NCI-H510A treated with DMSO at 0.1 percent for 48 hours (cell line): ENCODE data around the gene ODAD4.
"Not testable (repeated sequence)": the region's sequence is repeated elsewhere in the genome, so short reads cannot be mapped to it uniquely, and the experiment has no call there.

Experiments
- DNase-seq: peaks from one replicate; lab custom pipeline; 2025; lab: John Stamatoyannopoulos, UW

ODAD4 gene

DNA sequence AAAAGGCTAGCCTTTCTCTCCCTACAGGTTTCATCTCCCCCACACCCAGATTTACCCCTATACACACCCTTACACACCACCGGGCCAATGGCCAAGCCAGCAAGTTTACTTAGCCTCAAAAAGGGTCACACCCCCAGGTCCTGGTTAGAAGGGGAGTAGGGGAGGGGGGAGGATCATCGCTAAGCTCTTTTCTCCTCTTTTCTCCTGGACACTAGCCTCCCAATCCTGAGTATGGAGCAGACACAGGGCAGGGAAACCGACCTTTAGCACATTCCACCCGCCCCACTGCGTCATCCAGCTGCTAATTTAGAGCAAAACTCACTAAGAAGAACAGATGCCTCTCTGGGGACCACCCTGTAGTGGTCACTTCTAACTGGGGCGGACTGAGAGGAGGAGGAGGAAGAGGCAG, 16.1 kb upstream of the ODAD4 start:
- DNase-seq: no peak

DNA sequence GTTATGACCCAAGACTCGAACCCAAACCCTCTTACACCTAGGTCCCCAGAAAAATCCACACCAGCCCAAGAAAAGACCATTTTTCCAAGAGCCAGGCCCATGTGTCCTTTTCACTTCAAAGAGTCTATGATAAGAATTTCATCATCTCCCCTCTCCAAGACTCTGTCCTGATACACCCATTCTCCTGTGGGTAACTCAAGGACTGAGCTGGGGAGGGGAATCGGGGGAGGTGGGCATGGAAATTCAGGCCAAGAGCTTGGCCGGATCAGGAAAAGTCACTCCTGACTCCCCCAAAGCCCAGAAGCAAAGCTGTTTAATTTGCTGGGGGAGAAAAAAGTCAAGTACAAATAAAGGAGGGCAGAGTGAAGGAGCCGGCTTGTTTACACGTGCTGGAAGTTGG, 15.4 kb upstream of the ODAD4 start:
- no peak for DNase-seq

DNA sequence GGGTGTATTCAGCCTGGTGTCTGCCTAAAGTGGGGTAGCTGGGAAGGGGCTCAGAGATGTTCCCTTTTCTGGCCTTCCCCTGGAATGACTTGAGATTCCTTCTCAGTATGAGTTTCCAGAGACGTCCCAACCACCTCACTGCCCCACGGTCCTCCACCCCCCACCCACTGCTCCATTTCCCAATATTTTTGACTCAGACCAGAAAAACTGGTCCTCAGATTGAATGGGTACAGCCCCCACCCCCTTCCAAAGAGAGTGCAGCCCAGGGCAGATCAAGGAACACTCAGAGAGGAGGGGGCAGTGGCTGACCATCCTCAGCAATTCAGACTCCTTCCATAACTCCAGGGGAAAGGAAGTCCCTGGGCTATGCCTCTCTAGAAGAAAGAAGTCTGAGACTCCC, 14.9 kb upstream of the ODAD4 start:
- no peak for DNase-seq

DNA sequence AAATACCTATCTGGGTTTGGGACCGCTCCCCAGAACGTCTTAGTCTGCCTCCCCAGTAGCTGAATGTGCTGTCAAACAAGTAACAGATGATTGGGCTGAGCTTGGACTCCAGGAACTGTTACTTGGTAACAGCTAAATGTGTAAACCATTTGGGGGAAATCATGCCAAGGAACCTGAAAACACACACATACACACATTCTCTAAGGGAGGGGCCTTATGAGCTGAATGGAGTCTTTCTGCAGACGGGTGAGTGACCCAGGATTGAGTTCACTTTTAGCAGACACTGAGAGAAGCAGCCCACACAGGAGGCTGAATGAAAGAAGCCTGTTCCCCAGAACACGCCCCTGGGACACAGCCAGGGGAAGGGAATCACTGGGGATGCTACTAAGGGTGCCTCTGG, 13.2 kb upstream of the ODAD4 start:
- DNase-seq: no peak

DNA sequence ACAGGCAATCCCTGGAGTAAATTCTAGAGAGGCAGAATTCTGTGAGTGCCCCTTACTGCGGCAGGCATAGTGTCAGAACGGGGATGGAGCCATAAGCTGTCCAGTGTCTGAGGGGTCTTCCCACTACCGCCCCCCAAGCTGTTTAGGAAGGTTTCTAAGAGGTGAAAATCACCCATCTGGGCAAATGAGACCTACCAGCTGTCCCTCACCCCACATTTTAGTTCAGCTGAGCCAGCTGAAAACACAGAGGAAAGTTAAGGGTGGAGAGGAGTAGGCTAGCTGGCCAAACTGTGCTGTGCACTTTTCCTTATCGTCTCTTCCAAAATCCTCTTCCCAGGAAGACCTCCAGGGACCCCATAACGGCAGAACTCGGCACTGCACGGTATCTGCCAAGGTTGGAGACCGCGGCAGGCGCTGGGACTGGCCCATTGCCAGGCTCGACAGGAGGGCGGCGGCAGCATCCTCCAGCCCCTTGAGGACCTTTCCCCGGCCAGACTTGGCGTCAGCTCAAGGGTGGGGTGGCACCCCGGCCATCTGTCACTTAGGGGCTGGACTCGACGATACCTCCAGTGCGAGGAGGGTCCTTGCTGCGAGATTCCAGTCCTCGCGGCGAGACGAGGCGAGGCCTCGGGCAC, 12.6 kb upstream of the ODAD4 start:
- peak; percentile 17 for DNase-seq

DNA sequence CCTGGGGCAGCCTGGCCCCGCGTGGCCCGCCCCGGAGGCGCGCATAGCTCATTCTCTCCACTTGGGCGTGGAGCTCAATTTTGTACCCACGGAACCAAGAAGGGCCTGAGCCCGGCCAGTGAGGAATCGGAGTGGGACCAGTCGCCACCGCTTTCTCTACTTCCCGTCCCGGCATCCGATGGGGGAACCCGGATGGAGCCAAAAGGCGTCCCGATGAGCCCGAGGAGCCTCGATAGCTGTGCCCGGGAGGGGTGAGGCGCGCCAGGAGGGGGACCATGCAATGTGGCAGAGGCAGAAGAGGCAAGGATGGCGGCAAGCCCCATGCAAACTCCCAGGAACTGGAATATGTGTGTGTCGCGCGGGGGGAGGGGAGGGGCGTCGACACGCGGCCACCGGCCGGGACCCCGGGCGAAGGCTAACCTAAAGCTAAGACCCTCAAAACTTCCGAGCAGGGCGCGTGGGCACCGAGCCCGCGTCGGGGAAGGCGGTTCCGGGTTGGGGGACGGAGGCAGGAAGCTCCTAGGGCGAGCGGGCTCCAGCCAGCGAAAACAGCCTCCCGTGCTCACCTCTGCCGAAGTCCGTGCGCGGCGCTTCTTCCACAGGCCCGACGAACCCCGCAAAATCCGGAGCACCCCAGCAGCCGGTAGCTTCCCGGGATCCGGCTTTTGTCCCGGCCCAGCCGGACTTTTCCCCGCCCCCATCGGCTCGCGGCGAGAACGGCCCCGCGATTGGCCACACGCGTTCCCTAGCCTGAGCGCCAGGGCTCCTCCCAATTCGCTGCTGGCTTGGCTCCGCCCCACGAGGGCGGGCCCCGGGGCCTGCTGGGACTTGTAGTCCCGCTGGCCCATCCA, 11.9 kb upstream of the ODAD4 start, which contains the start of gene ACLY:
ACLY (minus strand) TSS at position 638 of the 851 bp plus-strand sequence. CDS start 5,078 bp downstream, outside the sequence.
- peak; percentile 98 for DNase-seq

DNA sequence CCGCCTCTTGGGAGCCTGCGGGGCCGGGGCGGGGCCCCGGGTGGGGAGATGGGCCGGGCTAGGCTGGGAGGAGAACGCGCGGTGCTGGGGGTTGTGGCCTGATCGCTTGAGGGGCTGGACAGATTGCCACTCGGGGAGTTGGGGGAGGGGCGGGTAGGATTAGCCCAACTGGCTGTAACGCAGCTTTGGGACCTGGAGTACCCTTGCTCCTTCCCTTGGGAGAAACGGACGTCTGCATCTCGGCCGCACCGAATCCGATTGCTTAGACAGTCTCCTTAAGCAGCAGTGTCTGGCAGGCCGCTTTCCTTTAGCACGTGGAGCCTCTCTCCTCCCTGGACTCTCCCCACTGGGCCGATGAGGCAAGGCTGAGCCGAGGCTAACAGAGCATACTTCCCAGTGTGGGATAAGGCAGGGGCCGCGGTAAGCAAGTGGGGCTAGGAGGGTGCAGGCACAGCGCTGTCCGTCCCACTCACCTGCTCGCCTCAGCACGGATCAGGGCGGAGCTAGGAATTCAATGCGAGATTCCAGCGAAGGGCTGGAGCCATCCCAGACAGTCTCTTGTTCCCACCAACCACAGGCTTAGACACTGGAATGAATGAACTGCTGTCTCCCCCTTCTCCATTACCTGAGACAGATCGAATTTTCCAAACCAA, 11.1 kb upstream of the ODAD4 start:
- peak; percentile 95 for DNase-seq

DNA sequence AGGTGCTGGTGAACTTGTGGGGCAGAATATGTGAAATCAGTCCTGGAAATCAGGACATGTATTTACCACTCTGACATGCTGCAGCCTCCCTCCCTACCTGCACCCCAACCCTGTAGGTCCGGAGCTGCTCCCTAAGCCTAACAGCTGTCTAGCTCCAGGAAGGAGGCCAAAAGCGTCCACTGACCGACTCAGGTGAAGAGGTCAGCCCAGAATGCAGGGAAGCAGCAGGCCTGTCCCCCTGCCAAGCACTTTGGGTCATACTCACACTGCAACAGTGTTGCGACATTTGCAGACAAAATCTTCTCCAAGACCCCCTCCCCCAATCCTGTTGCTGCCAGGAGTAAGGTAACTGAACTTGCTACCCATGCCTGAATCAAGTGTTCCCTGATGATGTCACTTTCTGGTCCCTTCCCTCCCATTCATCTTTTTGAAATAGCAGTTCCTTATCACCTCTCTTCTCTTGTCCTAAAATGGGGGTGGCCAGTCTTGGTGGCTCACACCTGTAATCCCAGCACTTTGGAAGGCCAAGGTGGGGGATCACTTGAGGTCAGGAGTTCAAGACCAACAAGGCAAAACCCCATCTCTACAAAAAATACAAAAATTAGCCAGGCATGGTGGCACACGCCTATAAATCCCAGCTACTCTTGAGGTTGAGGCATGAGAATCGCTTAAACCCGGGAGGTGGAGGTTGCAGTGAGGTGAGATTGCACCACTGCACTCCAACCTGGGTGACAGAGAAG, 10.4 kb upstream of the ODAD4 start:
- DNase-seq: no peak

DNA sequence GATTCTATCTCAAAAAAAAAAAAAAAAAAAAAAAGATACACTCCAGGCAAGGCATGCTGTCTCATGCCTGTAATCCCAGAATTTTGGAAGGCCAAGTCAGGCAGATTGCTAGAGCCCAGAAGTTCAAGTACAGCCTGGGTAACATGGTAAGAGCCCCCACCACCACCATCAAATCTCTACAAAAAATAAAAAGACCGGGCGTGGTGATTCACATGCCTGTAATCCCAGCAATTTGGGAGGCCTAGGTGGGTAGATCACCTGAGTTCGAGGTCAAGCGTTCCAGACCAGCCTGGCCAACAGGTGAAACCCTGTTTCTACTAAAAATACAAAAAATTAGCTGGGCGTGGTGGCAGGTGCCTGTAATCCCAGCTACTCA, 9.8 kb upstream of the ODAD4 start:
- no peak for DNase-seq

DNA sequence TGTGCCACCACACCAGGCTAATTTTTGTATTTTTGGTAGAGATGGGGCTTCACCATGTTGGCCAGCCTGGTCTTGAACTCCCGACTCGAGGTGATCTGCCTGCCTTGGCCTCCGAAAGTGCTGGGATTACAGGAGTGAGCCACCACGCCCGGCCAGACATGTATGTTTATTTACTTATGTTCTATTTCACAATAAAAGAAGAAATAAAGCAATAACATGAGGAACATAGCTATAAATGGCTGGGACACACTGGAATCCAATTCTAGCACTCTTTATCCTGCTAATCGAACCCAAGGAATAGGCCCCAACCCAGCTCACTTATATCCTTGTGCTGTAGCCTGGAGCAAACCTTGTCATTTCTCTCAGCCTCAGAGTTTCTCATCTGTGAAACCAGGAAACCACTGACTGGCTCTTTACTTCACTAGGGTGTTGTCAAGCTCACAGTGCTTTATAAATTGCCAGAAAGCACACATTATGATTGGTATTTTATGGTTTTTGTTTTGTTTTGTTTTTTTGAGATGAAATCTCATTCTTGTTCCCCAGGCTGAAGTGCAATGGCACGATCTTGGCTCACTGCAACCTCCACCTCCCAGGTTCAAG, 4.3 kb upstream of the ODAD4 start:
- no peak for DNase-seq

DNA sequence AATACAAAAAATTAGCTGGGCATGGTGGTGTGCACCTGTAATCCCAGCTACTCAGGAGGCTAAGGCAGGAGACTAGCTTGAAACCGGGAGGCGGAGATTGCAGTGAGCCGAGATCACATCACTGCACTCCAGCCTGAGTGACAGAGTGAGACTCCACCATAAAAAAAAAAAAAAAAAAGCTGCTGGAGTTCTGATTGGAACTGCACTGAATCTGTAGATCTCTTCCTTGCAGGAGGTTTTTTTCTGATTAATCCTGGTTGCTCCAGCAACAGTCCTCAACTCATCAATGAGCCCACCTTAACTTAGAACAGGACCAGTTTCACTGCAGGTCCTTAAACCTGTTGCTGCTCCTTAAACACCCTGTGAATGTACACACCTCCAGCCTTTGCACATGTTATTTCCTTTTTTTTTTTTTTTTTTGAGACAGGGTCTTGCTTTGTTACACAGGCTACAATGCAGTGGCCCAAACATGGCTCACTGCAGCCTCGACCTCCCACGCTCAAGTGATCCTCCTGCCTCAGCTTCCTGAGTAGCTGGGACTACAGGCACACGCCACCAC, 1.6 kb upstream of the ODAD4 start:
- no peak for DNase-seq

DNA sequence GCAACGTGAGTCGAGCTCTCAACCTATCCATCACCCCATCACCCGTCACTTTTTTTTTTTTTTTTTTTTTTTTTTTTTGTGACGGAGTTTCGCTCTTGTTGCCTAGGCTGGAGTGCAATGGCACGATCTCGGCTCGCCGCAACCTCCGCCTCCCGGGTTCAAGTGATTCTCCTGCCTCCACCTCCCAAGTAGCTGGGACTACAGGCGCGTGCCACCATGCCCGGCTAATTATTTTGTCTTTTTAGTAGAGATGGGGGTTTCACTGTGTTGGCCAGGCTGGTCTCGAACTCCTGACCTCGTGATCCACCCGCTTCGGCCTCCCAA, 378 bp downstream of the ODAD4 start:
- not testable (repeated sequence) for DNase-seq

DNA sequence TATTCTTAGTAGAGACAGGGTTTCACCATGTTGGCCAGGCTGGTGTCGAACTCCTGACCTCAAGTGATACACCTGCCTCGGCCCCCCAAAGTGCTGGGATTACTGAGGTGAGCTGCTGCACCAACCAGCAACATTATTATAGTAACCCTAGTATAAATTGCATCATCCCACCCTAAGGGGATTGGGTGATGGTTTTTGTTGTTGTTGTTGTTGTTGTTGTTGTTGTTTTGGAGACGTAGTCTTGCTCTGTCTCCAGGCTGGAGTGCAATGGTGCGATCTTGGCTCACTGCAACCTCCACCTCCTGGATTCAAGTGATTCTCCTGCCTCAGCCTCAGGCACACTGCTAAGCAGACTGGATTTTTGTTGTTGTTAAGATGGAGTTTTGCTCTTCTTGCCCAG, 1.3 kb downstream of the ODAD4 start:
- DNase-seq: not testable (repeated sequence)

DNA sequence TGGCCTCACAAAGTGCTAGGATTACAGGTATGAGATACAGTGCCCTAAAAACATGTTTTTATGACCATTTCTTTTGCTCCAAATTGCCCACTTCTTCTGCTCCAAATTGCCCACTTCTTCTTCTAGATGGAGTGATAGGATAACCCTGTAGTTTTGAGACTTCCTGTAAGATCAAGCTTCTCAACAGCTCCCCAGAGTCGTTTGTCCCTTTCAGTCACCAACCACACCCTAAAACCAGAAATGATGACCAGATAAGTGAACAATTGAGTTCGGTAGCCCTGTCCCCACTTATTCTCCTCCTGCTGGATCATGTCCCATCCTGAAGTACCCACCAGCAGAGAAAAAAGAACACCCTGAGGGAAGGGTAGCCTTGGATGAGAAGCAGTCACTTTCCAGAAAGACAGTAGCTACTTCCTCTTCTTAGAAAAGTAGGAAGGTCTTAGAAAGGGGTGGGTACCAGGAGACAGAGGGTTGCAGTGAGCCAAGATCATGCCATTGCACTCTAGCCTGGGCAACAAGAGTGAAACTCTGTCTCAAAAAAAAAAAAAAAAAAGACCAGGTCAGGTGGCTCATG, 2.5 kb downstream of the ODAD4 start:
- DNase-seq: no peak

DNA sequence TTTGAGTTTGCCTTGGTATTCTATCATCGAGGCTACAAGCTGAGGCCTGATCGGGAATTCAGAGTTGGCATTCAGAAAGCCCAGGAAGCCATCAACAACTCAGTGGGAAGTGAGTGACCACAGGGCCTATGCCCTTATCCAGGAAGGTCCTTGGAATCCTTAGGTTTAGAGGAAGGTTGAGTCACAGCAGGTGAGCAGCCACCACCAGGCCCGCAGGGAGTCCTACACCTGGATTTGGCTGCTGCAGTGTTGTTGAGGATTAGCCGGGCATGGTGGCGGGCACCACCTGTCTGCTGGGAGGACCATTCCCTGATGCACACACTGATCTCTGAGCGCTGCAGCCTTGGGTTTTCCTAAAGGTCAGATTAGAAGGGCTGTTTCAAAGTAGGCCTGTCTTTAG, 5.2 kb downstream of the ODAD4 start:
- DNase-seq: no peak

DNA sequence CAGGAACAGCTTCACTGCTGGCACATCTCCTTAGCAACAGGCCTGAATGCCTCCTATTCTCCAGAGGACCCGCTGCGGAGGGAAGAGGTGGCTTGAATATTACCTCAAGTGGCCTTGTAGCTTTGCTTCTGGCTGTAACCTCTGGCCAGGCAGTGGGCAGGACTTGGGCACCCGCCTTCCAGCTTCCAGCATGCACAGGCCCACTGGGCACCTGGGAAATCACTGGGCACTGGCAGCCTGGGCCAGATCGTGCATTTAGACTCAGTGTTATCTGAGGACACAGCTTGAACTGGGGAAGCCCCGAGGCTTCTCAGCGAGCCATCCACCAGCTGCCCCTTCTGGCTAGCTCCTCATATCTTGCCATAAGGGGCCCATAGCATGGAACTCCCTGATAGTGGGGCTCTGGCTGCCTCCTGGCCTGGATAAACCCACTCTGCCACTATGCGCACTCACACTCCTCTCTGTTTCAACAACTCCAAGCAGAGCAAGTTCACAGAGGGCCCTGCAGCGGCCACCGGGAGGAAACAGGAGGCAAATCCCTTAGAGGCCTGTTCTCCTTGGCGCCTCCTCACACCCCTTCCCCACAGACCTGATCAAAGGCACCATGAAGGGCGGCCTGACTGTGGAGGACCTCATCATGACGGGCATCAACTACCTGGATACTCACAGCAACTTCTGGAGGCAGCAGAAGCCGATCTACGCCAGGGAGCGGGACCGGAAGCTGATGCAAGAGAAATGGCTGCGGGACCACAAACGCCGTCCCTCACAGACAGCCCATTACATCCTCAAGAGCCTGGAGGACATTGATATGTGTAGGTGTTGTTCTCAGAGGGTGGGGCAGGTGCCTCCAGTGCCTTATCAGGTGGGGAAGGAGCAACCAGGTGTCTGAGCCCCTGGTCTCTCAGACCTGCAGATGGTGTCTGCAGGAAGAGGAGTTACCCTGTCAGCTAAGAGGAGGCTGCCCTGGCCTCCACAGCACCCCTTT, 7.8 kb downstream of the ODAD4 start:
- no peak for DNase-seq

DNA sequence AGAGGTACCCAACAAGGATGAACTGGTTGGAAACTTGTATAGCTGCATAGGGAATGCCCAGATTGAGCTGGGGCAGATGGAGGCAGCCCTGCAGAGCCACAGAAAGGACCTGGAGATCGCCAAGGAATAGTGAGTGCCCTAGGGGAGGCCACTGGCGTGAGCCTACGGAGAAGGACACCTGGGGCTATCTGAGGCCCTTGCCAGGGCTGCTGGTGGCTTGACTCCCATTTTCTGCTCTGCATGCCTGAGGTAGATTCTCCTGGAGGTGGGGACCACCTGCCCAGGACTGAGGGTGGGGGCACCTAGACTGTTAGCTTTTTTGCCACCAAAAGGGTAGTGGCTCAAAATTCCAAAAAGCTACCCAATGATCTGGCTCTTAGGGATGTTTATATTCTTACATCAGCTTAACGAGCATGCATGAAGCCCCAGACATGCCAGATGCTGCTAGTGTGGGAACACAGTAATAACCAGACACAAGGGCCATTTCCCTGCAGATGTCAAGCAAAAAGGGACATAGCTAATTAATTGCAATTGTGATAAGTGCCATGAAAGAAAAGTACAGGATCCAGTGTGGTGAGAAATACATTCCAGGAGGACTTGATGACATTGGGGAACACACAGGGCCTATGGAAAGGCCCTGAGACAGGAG, 8.8 kb downstream of the ODAD4 start:
- no peak for DNase-seq

DNA sequence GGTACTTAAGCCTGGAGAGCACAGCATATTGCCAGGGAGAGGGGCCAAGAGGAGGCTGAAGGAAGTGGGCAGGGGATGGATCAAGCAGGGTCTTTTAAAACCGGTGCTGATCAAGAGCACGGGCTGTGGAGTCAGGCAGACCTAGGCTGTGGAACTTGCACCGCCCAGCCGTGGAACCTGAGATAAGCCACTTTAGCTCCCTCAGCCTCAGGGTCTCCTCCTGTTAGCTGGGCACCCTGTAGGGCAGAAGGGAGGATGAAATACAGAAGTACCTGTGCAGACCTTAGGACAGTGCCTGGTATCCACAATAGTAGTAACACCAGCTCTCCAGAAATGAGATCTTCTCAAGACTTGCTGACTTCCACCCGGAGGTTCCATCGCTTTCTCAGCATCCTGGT, 9.3 kb downstream of the ODAD4 start:
- no peak for DNase-seq

DNA sequence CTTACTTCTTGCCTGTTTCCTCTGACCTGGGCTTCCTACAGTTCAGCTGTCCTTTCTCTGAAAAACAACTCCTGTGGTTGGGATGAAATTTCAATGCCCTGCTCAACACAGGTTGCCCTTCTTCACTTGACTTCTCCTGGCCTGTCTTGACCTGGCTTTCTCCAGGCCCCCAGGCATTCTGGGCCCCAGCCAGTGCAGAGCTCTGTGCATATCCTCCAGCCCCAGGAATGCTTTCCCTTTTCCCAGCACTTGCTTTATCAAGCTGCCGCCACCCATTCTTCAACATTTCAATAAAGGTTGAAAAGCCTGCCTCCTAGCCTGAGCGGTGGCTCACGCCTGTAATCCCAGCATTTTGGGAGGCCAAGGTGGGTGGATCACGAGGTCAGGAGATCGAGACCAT, 10.8 kb downstream of the ODAD4 start:
- DNase-seq: no peak
